PC-3 (cell line): ENCODE results near the gene SH3GL2.

Experiments used
- CTCF ChIP-seq: fragments of 300-600 bp; sonication (generic); conservative IDR thresholded peaks from 2 replicates; pipeline ENCODE4 v1.5.1; 2017; ENCODE audit warnings: antibody characterized with exemption, low read depth, mild to moderate bottlenecking, low read length
- EZH2 ChIP-seq: fragments of 300-600 bp; sonication (generic); IDR thresholded peaks from one replicate; pipeline ENCODE4 v1.6.1; 2017; ENCODE audit warnings: antibody characterized with exemption, mild to moderate bottlenecking, low read length; ENCODE audit not compliant: unreplicated experiment
- EZH2phosphoT487 ChIP-seq: fragments of 300-600 bp; sonication (generic); IDR thresholded peaks from 2 replicates; pipeline ENCODE4 v1.6.1; 2018; ENCODE audit warnings: mild to moderate bottlenecking, antibody characterized with exemption, low read length, borderline replicate concordance

- TF ChIP-seq CTCF = no peak
- no peak for TF ChIP-seq EZH2
- TF ChIP-seq EZH2phosphoT487 = no peak
Observed at GRCh38 chr9:17719053-17719452, 140.2 kb downstream of the SH3GL2 start.
